H9 (cell line): ENCODE measurements around the gene PFN3. TPM values are rescaled to one million over a fixed set of nuclear protein-coding genes. Genes with fewer than 3 reads are reported as not detected.

Experiments
- DNase-seq: peaks from one replicate; pipeline ENCODE4 v3.0.0-alpha.2; 2017
- H2AFZ ChIP-seq: one replicate; pipeline ENCODE4 v1.6.1; 2013; ENCODE audit warnings: mild to moderate bottlenecking, low read length, control low read depth, moderate library complexity
- H2AK5ac ChIP-seq: 2 replicates; pipeline ENCODE4 v1.6.1; 2013; ENCODE audit warnings: low read length, control low read depth, mixed read lengths; ENCODE audit not compliant: insufficient read length
- H2BK120ac ChIP-seq: one replicate; pipeline ENCODE4 v1.6.1; 2013; ENCODE audit warnings: low read depth, mild to moderate bottlenecking, low read length, control low read depth, inconsistent platforms; ENCODE audit not compliant: poor library complexity, severe bottlenecking
- H2BK12ac ChIP-seq: 2 replicates; pipeline ENCODE4 v1.6.1; 2013; ENCODE audit warnings: low read length, control low read depth, mixed read lengths, low read depth; ENCODE audit not compliant: insufficient read length
- H2BK15ac ChIP-seq: 2 replicates; pipeline ENCODE4 v1.6.1; 2013; ENCODE audit warnings: low read depth, low read length, control low read depth
- H2BK20ac ChIP-seq: one replicate; pipeline ENCODE4 v1.6.1; 2013; ENCODE audit warnings: low read depth, mild to moderate bottlenecking, low read length, control low read depth, inconsistent platforms; ENCODE audit not compliant: poor library complexity, severe bottlenecking
- H2BK5ac ChIP-seq: 2 replicates; pipeline ENCODE4 v1.6.1; 2013; ENCODE audit warnings: low read length, control low read depth, mixed read lengths; ENCODE audit not compliant: insufficient read length
- H3K14ac ChIP-seq: 2 replicates; pipeline ENCODE4 v1.6.1; 2013; ENCODE audit warnings: low read length, control low read depth; ENCODE audit not compliant: insufficient read depth
- H3K18ac ChIP-seq: 2 replicates; pipeline ENCODE4 v1.6.1; 2013; ENCODE audit warnings: low read depth, mild to moderate bottlenecking, mixed read lengths, low read length, control low read depth; ENCODE audit not compliant: insufficient read length
- H3K23ac ChIP-seq: 2 replicates; pipeline ENCODE4 v1.6.1; 2013; ENCODE audit warnings: low read length, control low read depth, mixed read lengths, low read depth; ENCODE audit not compliant: insufficient read length
- H3K23me2 ChIP-seq: 2 replicates; pipeline ENCODE4 v1.6.1; 2013; ENCODE audit warnings: low read depth, mild to moderate bottlenecking, mixed read lengths, low read length, control low read depth; ENCODE audit not compliant: insufficient read length, poor library complexity, severe bottlenecking
- H3K27ac ChIP-seq: 2 replicates; pipeline ENCODE4 v1.5.1; 2013; ENCODE audit warnings: low read length, control low read depth, mixed read lengths, low read depth; ENCODE audit not compliant: insufficient read length
- H3K27me3 ChIP-seq: 2 replicates; pipeline ENCODE4 v1.6.1; 2013; ENCODE audit warnings: low read length, control low read depth, inconsistent platforms; ENCODE audit not compliant: insufficient read depth
- H3K4ac ChIP-seq: 2 replicates; pipeline ENCODE4 v1.6.1; 2013; ENCODE audit warnings: low read depth, mild to moderate bottlenecking, control low read depth, inconsistent platforms, low read length, moderate library complexity
- H3K4me1 ChIP-seq: 2 replicates; pipeline ENCODE4 v1.6.1; 2013; ENCODE audit warnings: low read length, control low read depth, inconsistent platforms; ENCODE audit not compliant: insufficient read depth
- H3K4me2 ChIP-seq: 2 replicates; pipeline ENCODE4 v1.6.1; 2013; ENCODE audit warnings: low read length, control low read depth, mixed read lengths; ENCODE audit not compliant: insufficient read length, insufficient read depth
- H3K56ac ChIP-seq: 2 replicates; pipeline ENCODE4 v1.6.1; 2013; ENCODE audit warnings: low read depth, mild to moderate bottlenecking, mixed read lengths, low read length, control low read depth; ENCODE audit not compliant: insufficient read length
- H3K79me1 ChIP-seq: 2 replicates; pipeline ENCODE4 v1.6.1; 2013; ENCODE audit warnings: low read depth, mild to moderate bottlenecking, moderate library complexity, low read length, control low read depth, inconsistent platforms; ENCODE audit not compliant: insufficient read depth, poor library complexity, severe bottlenecking
- H3K79me2 ChIP-seq: 2 replicates; pipeline ENCODE4 v1.6.1; 2013; ENCODE audit warnings: low read length, control low read depth, inconsistent platforms; ENCODE audit not compliant: insufficient read depth
- H3K9ac ChIP-seq: 2 replicates; pipeline ENCODE4 v1.6.1; 2013; ENCODE audit warnings: low read length, control low read depth, mixed read lengths; ENCODE audit not compliant: insufficient read length; ENCODE audit errors: extremely low read depth
- H3K9me3 ChIP-seq: one replicate; pipeline ENCODE4 v1.6.1; 2013; ENCODE audit warnings: low read depth, low read length, inconsistent platforms; ENCODE audit not compliant: control insufficient read depth
- H3T11ph ChIP-seq: one replicate; pipeline ENCODE4 v1.6.1; 2013; ENCODE audit warnings: mild to moderate bottlenecking, low read length, control low read depth, inconsistent platforms
- H4K20me1 ChIP-seq: one replicate; pipeline ENCODE4 v1.6.1; 2013; ENCODE audit not compliant: control insufficient read depth, insufficient read length, insufficient read depth
- H4K5ac ChIP-seq: 2 replicates; pipeline ENCODE4 v1.6.1; 2013; ENCODE audit warnings: low read depth, mild to moderate bottlenecking, mixed read lengths, low read length, control low read depth; ENCODE audit not compliant: insufficient read length
- H4K8ac ChIP-seq: replicated peaks from 2 replicates; pipeline ENCODE4 v1.6.1; 2013; ENCODE audit warnings: low read length, control low read depth, mixed read lengths, low read depth; ENCODE audit not compliant: insufficient read length
- H4K91ac ChIP-seq: 2 replicates; pipeline ENCODE4 v1.6.1; 2013; ENCODE audit warnings: low read depth, mild to moderate bottlenecking, moderate library complexity, mixed read lengths, low read length, control low read depth; ENCODE audit not compliant: insufficient read length
- H3K27ac Mint-ChIP-seq, 3 experiments: 2 replicates in 2 of 3; 3 replicates in 1 of 3; pipeline ENCODE4 v1.8.0; 2020 to 2021; ENCODE audit warnings: mixed read lengths in 3 of 3, mild to moderate bottlenecking in 1 of 3, moderate library complexity in 1 of 3
- H3K27me3 Mint-ChIP-seq: 2 replicates; pipeline ENCODE4 v1.8.0; 2021; ENCODE audit warnings: low read depth, mild to moderate bottlenecking, moderate library complexity, mixed read lengths
- H3K36me3 Mint-ChIP-seq, 3 experiments: 2 replicates in 2 of 3; 3 replicates in 1 of 3; pipeline ENCODE4 v1.8.0; 2020 to 2021; ENCODE audit warnings: low read depth in 3 of 3, mixed read lengths in 3 of 3; ENCODE audit not compliant: insufficient read depth in 1 of 3
- H3K4me1 Mint-ChIP-seq, 2 experiments: 2 replicates each; pipeline ENCODE4 v1.8.0; 2020; ENCODE audit warnings: mixed read lengths in 2 of 2
- H3K4me3 Mint-ChIP-seq, 2 experiments: 2 replicates in 1 of 2; 3 replicates in 1 of 2; pipeline ENCODE4 v1.8.0; 2020 to 2021; ENCODE audit warnings: mild to moderate bottlenecking in 2 of 2, mixed read lengths in 2 of 2, moderate library complexity in 1 of 2
- H3K9me3 Mint-ChIP-seq, 2 experiments: 2 replicates in 1 of 2; 3 replicates in 1 of 2; pipeline ENCODE4 v1.8.0; 2020; ENCODE audit warnings: mild to moderate bottlenecking in 2 of 2, mixed read lengths in 2 of 2, moderate library complexity in 1 of 2
- CTCF ChIP-seq: fragments of 200-600 bp; sonication (generic); conservative IDR thresholded peaks from 3 replicates; pipeline ENCODE4 v1.8.0; 2021; ENCODE audit warnings: antibody characterized with exemption, mild to moderate bottlenecking
- WGBS: extraction: QIAGEN DNeasy Blood & Tissue Kit; methylation state at CpG from one replicate; pipeline ENCODE4 v1.1.7; 2013; ENCODE audit warnings: missing lambda C conversion rate, low lambda C conversion rate, mixed read lengths; ENCODE audit not compliant: insufficient read length; ENCODE audit errors: extremely low coverage; 5-methylcytosine and 5-hydroxymethylcytosine counted together
- total RNA-seq: library from RNA; stranded (reverse); gene quantifications from 2 replicates; pipeline ENCODE4 v1.2.1, GENCODE V29; 2021

The PFN3 gene
- total RNA-seq, 1 experiment from 2014 or later: not detected

GRCh38 chr5:177374211-177374610, 26.2 kb downstream of the PFN3 start:
- H2BK15ac ChIP-seq: no peak overlapping the region
- peaks cover 4% of the 10 kb centered on the region; the same call in 1 of the 2 replicates for H3K4me1 ChIP-seq
- H3K56ac ChIP-seq: no peak overlapping the region
- Mint-ChIP-seq H3K36me3 (peaks cover 0 to 12% (median 0%) of the 10 kb centered on the region in 3 experiments; a peak in 5 of 7 replicates), H3K4me3 (peak overlapping the region in 1 of 2 experiments; percentile 55; a peak in 1 of 5 replicates), H3K27ac (peak overlapping the region in 1 of 3 experiments; percentile 83; a peak in 2 of 7 replicates), H3K27me3 (peaks cover 4% of the 10 kb centered on the region; the same call in 1 of the 2 replicates), H3K9me3 (no peaks in the 10 kb centered on the region), H3K4me1 (peaks cover 26 to 46% of the 10 kb centered on the region in 2 experiments)
- no peak overlapping the region for H3K23ac ChIP-seq
- H3K27me3 ChIP-seq: no peaks in the 10 kb centered on the region
- H3T11ph ChIP-seq: no peak overlapping the region
- H2AK5ac ChIP-seq: no peak overlapping the region
- H2BK5ac ChIP-seq: no peak overlapping the region
- WGBS: no CpG with 5 or more reads among the region's 5 CpGs
- H3K4me2 ChIP-seq: no peak overlapping the region
- no peaks in the 10 kb centered on the region for H4K20me1 ChIP-seq
- DNase-seq: no peak
- no peak overlapping the region for H3K4ac ChIP-seq
- H4K5ac ChIP-seq: no peak overlapping the region
- H3K27ac ChIP-seq: no peak overlapping the region
- no peak overlapping the region for H2BK120ac ChIP-seq
- no peak overlapping the region for H2AFZ ChIP-seq
- no peak overlapping the region for H4K8ac ChIP-seq
- no peaks in the 10 kb centered on the region for H3K79me2 ChIP-seq
- H3K9ac ChIP-seq: no peak overlapping the region
- H3K14ac ChIP-seq: no peak overlapping the region
- peaks cover 4% of the 10 kb centered on the region for H3K23me2 ChIP-seq
- no peak overlapping the region for H2BK20ac ChIP-seq
- no peak overlapping the region for H3K18ac ChIP-seq
- TF ChIP-seq CTCF: no peak
- H2BK12ac ChIP-seq: no peak overlapping the region
- no peaks in the 10 kb centered on the region for H3K79me1 ChIP-seq
- H3K9me3 ChIP-seq: no peaks in the 10 kb centered on the region
- no peak overlapping the region for H4K91ac ChIP-seq
